Activated naive CD4-positive, alpha-beta T cell treated with anti-CD3 and anti-CD28 coated beads, Interleukin-2, amount 50 U/mL, for 72 hours (primary cell): ENCODE data around the gene LRRC32. TPM values are rescaled to one million over a fixed set of nuclear protein-coding genes. Genes with fewer than 3 reads are reported as not detected.

Experiments used
- ATAC-seq, 2 donors: fragments of 150-1000 bp; cut with Tn5 transposase; 2 replicates each; pipeline ENCODE4 v1.10.0; 2021; ENCODE audit warnings: mild to moderate bottlenecking in 2 of 2, moderate library complexity in 2 of 2
- DNase-seq, 2 donors: peaks; one replicate each; pipeline ENCODE4 v3.0.0; 2021 to 2022; ENCODE audit warnings: low spot score in 2 of 2
- H3K27ac Mint-ChIP-seq, 2 donors: one replicate each; pipeline ENCODE4 v1.8.0; 2022; ENCODE audit warnings: mild to moderate bottlenecking in 2 of 2, mixed read lengths in 2 of 2
- H3K36me3 Mint-ChIP-seq, 2 donors: one replicate each; pipeline ENCODE4 v1.8.0; 2022; ENCODE audit warnings: mixed read lengths in 2 of 2
- H3K9me3 Mint-ChIP-seq, 2 donors: one replicate each; pipeline ENCODE4 v1.8.0; 2022; ENCODE audit warnings: mixed read lengths in 2 of 2
- total RNA-seq, 2 donors: library from RNA; stranded (reverse); gene quantifications; one replicate each; pipeline ENCODE4 v1.2.3, GENCODE V29; 2022

LRRC32 gene
- under 1 TPM; 0.30 to 0.43 TPM for total RNA-seq

- Mint-ChIP-seq H3K27ac (no peak within 1 kb of the TSS), H3K36me3 (no peaks in the 10 kb centered on the region), H3K9me3 (no peaks in the 10 kb centered on the region)
- DNase-seq (peak in 1 of 2 donors; percentile 29), ATAC-seq (peak; percentile 5 to 45)
Observed at GRCh38 chr11:76670485-76671236, at the start of gene LRRC32. TSS of gene LRRC32 (minus strand) at chr11:76670747. CDS start at chr11:76665954, 4,793 bp downstream.

GRCh38 chr11:76719686-76720085, 49.1 kb upstream of the LRRC32 start:
- Mint-ChIP-seq H3K27ac (no peak overlapping the region), H3K36me3 (no peaks in the 10 kb centered on the region), H3K9me3 (no peaks in the 10 kb centered on the region)
- ATAC-seq, result no peak
- no peak for DNase-seq

GRCh38 chr11:76719281-76719680, 48.7 kb upstream of the LRRC32 start:
- ATAC-seq, result no peak
- H3K27ac Mint-ChIP-seq, result no peak overlapping the region
- no peaks in the 10 kb centered on the region for H3K9me3 Mint-ChIP-seq
- DNase-seq, result no peak
- no peaks in the 10 kb centered on the region for H3K36me3 Mint-ChIP-seq

GRCh38 chr11:76717816-76718215, 47.3 kb upstream of the LRRC32 start:
- no peaks in the 10 kb centered on the region for H3K9me3 Mint-ChIP-seq
- no peaks in the 10 kb centered on the region for H3K36me3 Mint-ChIP-seq
- peak overlapping the region in 1 of 2 donors; percentile 3 for H3K27ac Mint-ChIP-seq
- no peak for ATAC-seq
- no peak for DNase-seq

- H3K36me3 Mint-ChIP-seq, result no peaks in the 10 kb centered on the region
- ATAC-seq (no peak), DNase-seq (no peak)
- peak overlapping the region in 1 of 2 donors; percentile 3 for H3K27ac Mint-ChIP-seq
- H3K9me3 Mint-ChIP-seq, result no peaks in the 10 kb centered on the region
Observed at GRCh38 chr11:76717369-76717768, 46.8 kb upstream of the LRRC32 start.

GRCh38 chr11:76716268-76716667, 45.7 kb upstream of the LRRC32 start:
- Mint-ChIP-seq H3K9me3 (no peaks in the 10 kb centered on the region), H3K27ac (no peak overlapping the region), H3K36me3 (no peaks in the 10 kb centered on the region)
- DNase-seq (no peak), ATAC-seq (no peak)

- Mint-ChIP-seq H3K9me3 (no peaks in the 10 kb centered on the region), H3K27ac (no peak overlapping the region), H3K36me3 (no peaks in the 10 kb centered on the region)
- DNase-seq, result no peak
- no peak for ATAC-seq
Observed at GRCh38 chr11:76714493-76714892, 43.9 kb upstream of the LRRC32 start.

- DNase-seq (no peak), ATAC-seq (no peak)
- Mint-ChIP-seq H3K9me3 (no peaks in the 10 kb centered on the region), H3K36me3 (no peaks in the 10 kb centered on the region), H3K27ac (no peak overlapping the region)
Observed at GRCh38 chr11:76713499-76713898, 43.0 kb upstream of the LRRC32 start.

- ATAC-seq, result no peak
- DNase-seq, result no peak
- Mint-ChIP-seq H3K36me3 (no peaks in the 10 kb centered on the region), H3K9me3 (no peaks in the 10 kb centered on the region), H3K27ac (no peak overlapping the region)
Observed at GRCh38 chr11:76712125-76712524, 41.6 kb upstream of the LRRC32 start.

- Mint-ChIP-seq H3K36me3 (no peaks in the 10 kb centered on the region), H3K27ac (no peak overlapping the region), H3K9me3 (peaks cover under 1 to 6% of the 10 kb centered on the region in 2 donors)
- no peak for ATAC-seq
- DNase-seq, result no peak
Observed at GRCh38 chr11:76709756-76710155, 39.2 kb upstream of the LRRC32 start.

GRCh38 chr11:76708972-76709660, 38.6 kb upstream of the LRRC32 start:
- peaks cover 6 to 10% of the 10 kb centered on the region in 2 donors for H3K9me3 Mint-ChIP-seq
- DNase-seq (no peak), ATAC-seq (no peak)
- H3K36me3 Mint-ChIP-seq, result no peaks in the 10 kb centered on the region
- no peak overlapping the region for H3K27ac Mint-ChIP-seq

GRCh38 chr11:76707293-76707825, 36.8 kb upstream of the LRRC32 start:
- H3K9me3 Mint-ChIP-seq, result peaks cover 6 to 10% of the 10 kb centered on the region in 2 donors
- no peak overlapping the region for H3K27ac Mint-ChIP-seq
- DNase-seq (no peak), ATAC-seq (no peak)
- no peaks in the 10 kb centered on the region for H3K36me3 Mint-ChIP-seq

GRCh38 chr11:76706667-76707066, 36.1 kb upstream of the LRRC32 start:
- ATAC-seq, result no peak
- peaks cover 6 to 10% of the 10 kb centered on the region in 2 donors for H3K9me3 Mint-ChIP-seq
- no peaks in the 10 kb centered on the region for H3K36me3 Mint-ChIP-seq
- no peak for DNase-seq
- no peak overlapping the region for H3K27ac Mint-ChIP-seq

- DNase-seq, result no peak
Observed at GRCh38 chr11:76705826-76706225, 35.3 kb upstream of the LRRC32 start.

GRCh38 chr11:76704171-76704948, 33.8 kb upstream of the LRRC32 start:
- Mint-ChIP-seq H3K27ac (no peak overlapping the region), H3K9me3 (peaks cover 6 to 10% of the 10 kb centered on the region in 2 donors), H3K36me3 (no peaks in the 10 kb centered on the region)
- DNase-seq (no peak), ATAC-seq (no peak)

More at GRCh38 chr11:76705826-76706225, 35.3 kb upstream of the LRRC32 start:
- Mint-ChIP-seq H3K36me3 (no peaks in the 10 kb centered on the region), H3K9me3 (peaks cover 6 to 10% of the 10 kb centered on the region in 2 donors), H3K27ac (no peak overlapping the region)
- ATAC-seq, result no peak

GRCh38 chr11:76703707-76704106, 33.2 kb upstream of the LRRC32 start:
- ATAC-seq (no peak), DNase-seq (no peak)
- Mint-ChIP-seq H3K36me3 (no peaks in the 10 kb centered on the region), H3K9me3 (peaks cover 6 to 10% of the 10 kb centered on the region in 2 donors), H3K27ac (no peak overlapping the region)
